Natural killer cell (primary cell): ENCODE results near the gene PRRT1B. TPM values are rescaled to one million over a fixed set of nuclear protein-coding genes. Genes with fewer than 3 reads are reported as not detected.

Source experiments
- ATAC-seq, 3 donors: fragments of 150-1000 bp in 2 of 3; fragments of 200-7000 bp in 1 of 3; cut with Tn5 transposase; 1 replicate in 1 of 3; 2 replicates in 2 of 3; pipeline ENCODE4 v1.10.0; 2021; ENCODE audit warnings: mild to moderate bottlenecking in 2 of 3, moderate library complexity in 2 of 3
- DNase-seq, 2 donors: peaks; one replicate each; pipeline versions ENCODE4 v3.0.0 to v3.0.0-alpha.2; 2013 to 2021; ENCODE audit warnings: mixed read lengths in 1 of 2
- H3K27ac ChIP-seq: one replicate; pipeline ENCODE4 v1.5.1; 2013; ENCODE audit warnings: mild to moderate bottlenecking, low read length
- H3K27me3 ChIP-seq: one replicate; pipeline ENCODE4 v1.6.1; 2013; ENCODE audit warnings: low read length; ENCODE audit not compliant: control insufficient read depth, insufficient read depth
- H3K36me3 ChIP-seq: one replicate; pipeline ENCODE4 v1.6.1; 2013; ENCODE audit warnings: low read length; ENCODE audit not compliant: control insufficient read depth, insufficient read depth
- H3K4me1 ChIP-seq: one replicate; pipeline ENCODE4 v1.6.1; 2013; ENCODE audit warnings: low read length; ENCODE audit not compliant: control insufficient read depth, insufficient read depth
- H3K4me3 ChIP-seq: one replicate; pipeline ENCODE4 v1.5.1; 2013; ENCODE audit warnings: low read length
- H3K9me3 ChIP-seq: one replicate; pipeline ENCODE4 v1.6.1; 2013; ENCODE audit warnings: low read length; ENCODE audit not compliant: control insufficient read depth, insufficient read depth
- H3K27ac Mint-ChIP-seq, 2 donors: one replicate each; pipeline ENCODE4 v1.8.0; 2022; ENCODE audit warnings: mild to moderate bottlenecking in 2 of 2, mixed read lengths in 2 of 2, moderate library complexity in 1 of 2
- H3K27me3 Mint-ChIP-seq, 2 donors: one replicate each; pipeline ENCODE4 v1.8.0; 2022; ENCODE audit warnings: low read depth in 2 of 2, mixed read lengths in 2 of 2
- H3K36me3 Mint-ChIP-seq: one replicate; pipeline ENCODE4 v1.8.0; 2022; ENCODE audit warnings: mixed read lengths
- H3K4me1 Mint-ChIP-seq, 2 donors: one replicate each; pipeline ENCODE4 v1.8.0; 2022; ENCODE audit warnings: mixed read lengths in 2 of 2
- H3K4me3 Mint-ChIP-seq: one replicate; pipeline ENCODE4 v1.8.0; 2022; ENCODE audit warnings: mild to moderate bottlenecking, moderate library complexity, mixed read lengths
- H3K9me3 Mint-ChIP-seq, 2 donors: one replicate each; pipeline ENCODE4 v1.8.0; 2022; ENCODE audit warnings: mixed read lengths in 2 of 2
- WGBS: methylation state at CpG from one replicate; pipeline ENCODE4 v1.1.7; 2013; ENCODE audit warnings: missing lambda C conversion rate; ENCODE audit not compliant: insufficient coverage; 5-methylcytosine and 5-hydroxymethylcytosine counted together
- intact Hi-C: fragments of 100-400 bp; cut with micrococcal nuclease; formaldehyde crosslinking; loops from one replicate; pipeline ENCODE4 v1.14.2; 2022
- total RNA-seq, 4 donors: library from RNA; stranded (reverse); fragments of 120-200 nt in 1 of 4; gene quantifications; one replicate each; pipeline versions ENCODE4 v1.2.3 to v1.2.4, GENCODE V29; 2013 to 2022
- TF ChIP-seq, protein P1 (sequence below): fragments of 200-600 bp; IDR thresholded peaks from one replicate; pipeline ENCODE4 v1.8.0; 2022; ENCODE audit warnings: antibody characterized with exemption

PRRT1B gene
- total RNA-seq, 3 donors from 2014 or later (not counting 1 experiment from before 2014, with no cell fraction given), result not detected

DNA sequence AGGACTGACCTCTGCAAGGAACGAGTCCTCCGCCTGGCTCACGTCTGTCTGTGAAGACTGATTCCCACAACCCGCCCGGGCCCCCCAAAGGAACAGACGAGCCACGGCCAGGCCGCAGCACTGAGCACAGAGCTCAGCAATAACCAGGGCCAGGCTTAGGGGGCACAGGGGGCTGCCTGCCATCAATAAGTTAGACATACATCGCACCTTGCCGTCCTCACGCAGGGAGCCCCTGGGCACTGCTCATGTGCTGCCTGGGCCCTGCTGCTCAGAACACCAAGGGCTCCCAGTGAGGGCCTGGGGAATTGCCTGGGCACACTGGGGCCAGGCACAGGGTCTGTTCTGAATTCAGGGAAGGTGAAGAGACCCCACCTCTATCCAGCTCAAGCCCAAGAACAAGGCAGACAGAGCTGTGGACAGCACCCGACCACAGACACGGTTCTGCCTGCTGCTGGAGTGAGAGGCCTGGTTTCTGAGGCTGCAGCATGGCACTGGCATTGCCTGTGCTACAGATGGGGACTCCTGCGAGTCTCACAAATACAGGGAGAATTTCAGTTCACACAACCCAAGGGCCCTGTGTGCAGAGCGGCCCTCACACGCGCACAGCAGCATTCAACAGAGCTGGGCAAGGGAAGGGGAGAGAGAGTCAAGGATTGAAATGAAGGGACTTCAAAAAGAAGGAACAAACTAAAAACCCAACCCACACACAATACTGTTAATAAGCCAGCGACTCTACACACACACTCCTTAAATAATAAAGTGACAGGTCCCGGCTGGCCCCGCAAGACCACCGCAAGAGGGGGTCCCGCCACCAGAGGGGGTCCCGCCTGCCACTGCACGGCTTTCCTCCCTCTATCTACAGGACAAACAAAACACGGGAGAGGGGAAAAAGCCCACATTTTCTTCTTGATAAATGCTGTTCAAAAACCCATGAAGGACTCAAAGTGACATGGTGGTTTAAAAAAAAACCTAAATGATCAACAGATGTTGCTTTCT is 32.0 kb downstream of the PRRT1B start:
- intact Hi-C loops, result no loop called here
- Mint-ChIP-seq H3K27ac (peak overlapping the region; percentile 69 to 83), H3K4me3 (no peak overlapping the region), H3K27me3 (no peaks in the 10 kb centered on the region), H3K9me3 (no peaks in the 10 kb centered on the region), H3K4me1 (peaks cover 10 to 27% of the 10 kb centered on the region in 2 donors), H3K36me3 (no peaks in the 10 kb centered on the region)
- H3K27me3 ChIP-seq, result no peaks in the 10 kb centered on the region
- no peak overlapping the region for H3K4me3 ChIP-seq
- no peak for ATAC-seq
- DNase-seq, result no peak
- peaks cover 22% of the 10 kb centered on the region for H3K4me1 ChIP-seq
- no peaks in the 10 kb centered on the region for H3K9me3 ChIP-seq
- H3K36me3 ChIP-seq, result peaks cover 67% of the 10 kb centered on the region
- 80% methylated on average over 24 of the region's 25 CpGs for whole genome bisulfite sequencing
- H3K27ac ChIP-seq, result peak overlapping the region; percentile 53
- TF ChIP-seq, protein P1, sequence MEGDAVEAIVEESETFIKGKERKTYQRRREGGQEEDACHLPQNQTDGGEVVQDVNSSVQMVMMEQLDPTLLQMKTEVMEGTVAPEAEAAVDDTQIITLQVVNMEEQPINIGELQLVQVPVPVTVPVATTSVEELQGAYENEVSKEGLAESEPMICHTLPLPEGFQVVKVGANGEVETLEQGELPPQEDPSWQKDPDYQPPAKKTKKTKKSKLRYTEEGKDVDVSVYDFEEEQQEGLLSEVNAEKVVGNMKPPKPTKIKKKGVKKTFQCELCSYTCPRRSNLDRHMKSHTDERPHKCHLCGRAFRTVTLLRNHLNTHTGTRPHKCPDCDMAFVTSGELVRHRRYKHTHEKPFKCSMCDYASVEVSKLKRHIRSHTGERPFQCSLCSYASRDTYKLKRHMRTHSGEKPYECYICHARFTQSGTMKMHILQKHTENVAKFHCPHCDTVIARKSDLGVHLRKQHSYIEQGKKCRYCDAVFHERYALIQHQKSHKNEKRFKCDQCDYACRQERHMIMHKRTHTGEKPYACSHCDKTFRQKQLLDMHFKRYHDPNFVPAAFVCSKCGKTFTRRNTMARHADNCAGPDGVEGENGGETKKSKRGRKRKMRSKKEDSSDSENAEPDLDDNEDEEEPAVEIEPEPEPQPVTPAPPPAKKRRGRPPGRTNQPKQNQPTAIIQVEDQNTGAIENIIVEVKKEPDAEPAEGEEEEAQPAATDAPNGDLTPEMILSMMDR, result no peak

DNA sequence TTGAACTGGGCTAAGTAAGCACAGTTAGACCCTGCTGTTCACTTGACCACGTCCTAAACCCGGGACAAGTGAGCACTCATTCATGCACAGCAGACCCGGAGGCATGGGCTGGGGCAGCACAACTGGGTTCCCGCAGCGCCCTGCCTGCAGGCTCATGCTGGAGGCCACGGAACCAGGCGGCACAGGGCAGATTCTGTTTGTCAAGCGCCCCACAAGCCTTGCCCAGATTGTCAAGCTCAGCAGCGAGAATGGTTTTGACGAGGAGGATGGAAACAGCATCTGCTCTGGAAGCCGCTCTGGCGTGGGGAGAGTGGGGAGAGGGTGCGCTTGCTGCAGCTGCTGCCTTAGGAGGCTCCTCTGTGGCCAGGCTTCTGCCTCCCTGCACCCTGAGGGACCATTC is 32.7 kb downstream of the PRRT1B start:
- Mint-ChIP-seq H3K4me3 (no peak overlapping the region), H3K27me3 (no peaks in the 10 kb centered on the region), H3K9me3 (no peaks in the 10 kb centered on the region), H3K36me3 (no peaks in the 10 kb centered on the region), H3K4me1 (peaks cover 10 to 32% of the 10 kb centered on the region in 2 donors), H3K27ac (peak overlapping the region; percentile 69 to 83)
- intact Hi-C loops, result no loop called here
- TF ChIP-seq, protein P1, result no peak
- peak overlapping the region; percentile 53 for H3K27ac ChIP-seq
- WGBS, result 85% methylated on average over 13 of the region's 13 CpGs
- H3K9me3 ChIP-seq, result no peaks in the 10 kb centered on the region
- DNase-seq, result no peak
- H3K27me3 ChIP-seq, result no peaks in the 10 kb centered on the region
- H3K4me1 ChIP-seq, result peaks cover 29% of the 10 kb centered on the region
- H3K4me3 ChIP-seq, result no peak overlapping the region
- peaks cover 69% of the 10 kb centered on the region for H3K36me3 ChIP-seq
- no peak for ATAC-seq

DNA sequence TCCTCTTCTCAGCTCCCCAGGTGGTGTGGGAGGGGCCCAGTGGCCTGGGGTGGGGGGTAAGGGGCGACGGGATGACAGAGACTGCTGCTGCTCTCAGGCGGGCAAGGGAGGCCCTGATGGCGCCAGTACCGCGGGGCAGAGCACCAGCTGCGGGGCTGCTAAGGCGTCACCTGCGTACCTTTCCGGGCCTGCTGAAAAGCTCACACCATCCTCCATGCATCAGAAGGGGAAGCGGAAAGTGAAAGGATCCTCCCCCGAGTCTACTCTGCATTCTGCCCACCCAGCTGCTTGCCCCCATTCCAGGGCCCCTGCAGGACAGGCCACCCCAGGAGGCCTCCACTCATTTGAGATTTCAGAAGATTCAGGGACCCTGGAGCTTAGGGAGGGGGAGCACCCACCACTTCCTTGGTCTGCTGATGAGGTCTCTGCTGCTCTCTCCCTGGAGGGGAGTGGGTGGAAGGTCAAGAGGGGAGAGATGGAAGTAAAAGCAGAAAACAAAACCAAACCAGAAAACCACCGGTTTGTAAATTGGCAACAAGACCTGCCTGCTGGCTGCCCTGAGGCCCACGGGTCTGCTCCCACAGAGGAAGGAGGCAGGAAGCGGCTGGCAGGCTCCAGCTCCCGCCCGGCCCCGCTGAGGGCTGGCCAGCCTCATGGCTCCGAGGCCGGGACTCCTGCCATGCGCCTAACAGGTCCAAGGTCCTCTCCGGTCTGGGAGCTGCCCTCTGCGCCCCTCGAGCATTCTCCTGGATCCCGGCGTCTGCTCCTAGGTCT is 33.6 kb downstream of the PRRT1B start:
- Mint-ChIP-seq H3K9me3 (no peaks in the 10 kb centered on the region), H3K4me3 (peak overlapping the region; percentile 31), H3K27ac (peak overlapping the region; percentile 79 to 83), H3K27me3 (no peaks in the 10 kb centered on the region), H3K36me3 (no peaks in the 10 kb centered on the region), H3K4me1 (peaks cover 15 to 41% of the 10 kb centered on the region in 2 donors)
- TF ChIP-seq, protein P1, result no peak
- Histone ChIP-seq H3K27ac (peak overlapping the region; percentile 53), H3K36me3 (peaks cover 74% of the 10 kb centered on the region), H3K4me3 (no peak overlapping the region), H3K4me1 (peaks cover 38% of the 10 kb centered on the region), H3K27me3 (no peaks in the 10 kb centered on the region), H3K9me3 (no peaks in the 10 kb centered on the region)
- ATAC-seq (peak; percentile 63 to 85 (median 80)), DNase-seq (peak in 1 of 2 donors; percentile 77)
- intact Hi-C loops, result no loop called here
- WGBS, result 21% methylated on average over 26 of the region's 26 CpGs
